ENCODE measurements around the gene HAPLN2.
"Not testable (repeated sequence)": the region's sequence is repeated elsewhere in the genome, so short reads cannot be mapped to it uniquely, and the experiment has no call there.

HAPLN2 gene

GRCh38 chr1:156618853-156619581 is at the start of gene HAPLN2:
HAPLN2 (plus strand) TSS chr1:156619415; CDS start chr1:156623491, 4,076 bp downstream.
- peak; percentile 24 for DNase-seq

GRCh38 chr1:156571261-156571852 is 47.9 kb upstream of the HAPLN2 start:
- DNase-seq = no peak

- DNase-seq = peak; percentile 70
These were observed 47.1 kb upstream of the HAPLN2 start, which contains the start of gene IQGAP3 for GRCh38 chr1:156571919-156572662. IQGAP3 (minus strand) TSS chr1:156572565; CDS start chr1:156572529, 36 bp downstream.

GRCh38 chr1:156572663-156573018 is 46.6 kb upstream of the HAPLN2 start:
- no peak for DNase-seq

GRCh38 chr1:156574039-156574633 is 45.1 kb upstream of the HAPLN2 start:
- no peak for DNase-seq

GRCh38 chr1:156577550-156577949 is 41.7 kb upstream of the HAPLN2 start:
- DNase-seq = no peak

- no peak for DNase-seq
These were observed 41.2 kb upstream of the HAPLN2 start for GRCh38 chr1:156578055-156578454.

- DNase-seq = no peak
These were observed 39.7 kb upstream of the HAPLN2 start, which contains the start of gene TTC24 for GRCh38 chr1:156579472-156579871. TTC24 (plus strand) TSS chr1:156579723; CDS start chr1:156581365, 1,642 bp downstream.

GRCh38 chr1:156581661-156582387 is 37.4 kb upstream of the HAPLN2 start:
- DNase-seq = no peak

GRCh38 chr1:156582388-156583017 is 36.7 kb upstream of the HAPLN2 start:
- no peak for DNase-seq

GRCh38 chr1:156583821-156584622 is 35.2 kb upstream of the HAPLN2 start:
- DNase-seq = peak; percentile 75

- no peak for DNase-seq
These were observed 34.4 kb upstream of the HAPLN2 start for GRCh38 chr1:156584813-156585212.

GRCh38 chr1:156586323-156586722 is 32.9 kb upstream of the HAPLN2 start:
- DNase-seq = no peak

GRCh38 chr1:156586892-156587477 is 32.2 kb upstream of the HAPLN2 start:
- DNase-seq = no peak

GRCh38 chr1:156587927-156588326 is 31.3 kb upstream of the HAPLN2 start:
- not testable (repeated sequence) for DNase-seq

- DNase-seq = no peak
These were observed 29.7 kb upstream of the HAPLN2 start for GRCh38 chr1:156589546-156589945.

- DNase-seq = no peak
These were observed 28.7 kb upstream of the HAPLN2 start for GRCh38 chr1:156590326-156591180.

- no peak for DNase-seq
These were observed 28.1 kb upstream of the HAPLN2 start for GRCh38 chr1:156591181-156591431.

- DNase-seq = peak; percentile 61
These were observed 27.6 kb upstream of the HAPLN2 start, which contains the start of gene NAXE for GRCh38 chr1:156591432-156592157. NAXE (plus strand) TSS chr1:156591776; CDS start chr1:156591805, 29 bp downstream.
